ENCODE results near the gene ZNF146.
"Not testable (repeated sequence)": the region's sequence is repeated elsewhere in the genome, so short reads cannot be mapped to it uniquely, and the experiment has no call there.

ZNF146 gene

GRCh38 chr19:36214386-36215275 lies at the start of gene ZNF146, which contains the start of gene ZNF565:
Gene ZNF146, plus strand, starts transcription at chr19:36215106. Its CDS starts 21,335 bp downstream, at chr19:36236441.
Gene ZNF565, minus strand, starts transcription at chr19:36214665. Its CDS starts 12,680 bp downstream, at chr19:36201985.
- TF ChIP-seq GATA1 (IDR thresholded peaks at IDR 0.05; ENCODE audit: low read depth, low read length): peak; percentile 22
- TF ChIP-seq POLR2A (IDR thresholded peaks at IDR 0.05; ENCODE audit: low read length): peak; percentile 93

GRCh38 chr19:36169084-36169760 lies 45.7 kb upstream of the ZNF146 start:
- no peak for TF ChIP-seq POLR2A (IDR thresholded peaks at IDR 0.05; ENCODE audit: low read length)
- no peak for TF ChIP-seq GATA1 (IDR thresholded peaks at IDR 0.05; ENCODE audit: low read depth, low read length)
- no peak for DNase-seq

More at GRCh38 chr19:36214386-36215275, at the start of gene ZNF146, which contains the start of gene ZNF565:
- peak; percentile 98 for DNase-seq

GRCh38 chr19:36172852-36173251 lies 42.1 kb upstream of the ZNF146 start:
- DNase-seq: no peak

GRCh38 chr19:36173846-36174245 lies 41.1 kb upstream of the ZNF146 start:
- DNase-seq: not testable (repeated sequence)

More at GRCh38 chr19:36172852-36173251, 42.1 kb upstream of the ZNF146 start:
- TF ChIP-seq GATA1 (IDR thresholded peaks at IDR 0.05; ENCODE audit: low read depth, low read length) (no peak), POLR2A (IDR thresholded peaks at IDR 0.05; ENCODE audit: low read length) (no peak)

GRCh38 chr19:36179077-36179476 lies 35.8 kb upstream of the ZNF146 start:
- not testable (repeated sequence) for DNase-seq

- DNase-seq: no peak
- TF ChIP-seq GATA1 (IDR thresholded peaks at IDR 0.05; ENCODE audit: low read depth, low read length): no peak
- TF ChIP-seq POLR2A (IDR thresholded peaks at IDR 0.05; ENCODE audit: low read length): no peak
Measured at GRCh38 chr19:36182612-36183244, 32.2 kb upstream of the ZNF146 start.

- no peak for DNase-seq
- no peak for TF ChIP-seq POLR2A (IDR thresholded peaks at IDR 0.05; ENCODE audit: low read length)
Measured at GRCh38 chr19:36183245-36183628, 31.7 kb upstream of the ZNF146 start.

GRCh38 chr19:36186722-36187121 lies 28.2 kb upstream of the ZNF146 start:
- not testable (repeated sequence) for DNase-seq

GRCh38 chr19:36196249-36196648 lies 18.7 kb upstream of the ZNF146 start:
- TF ChIP-seq GATA1 (IDR thresholded peaks at IDR 0.05; ENCODE audit: low read depth, low read length) (no peak), POLR2A (IDR thresholded peaks at IDR 0.05; ENCODE audit: low read length) (no peak)
- DNase-seq: no peak

GRCh38 chr19:36198119-36198518 lies 16.8 kb upstream of the ZNF146 start:
- no peak for DNase-seq
- TF ChIP-seq GATA1 (IDR thresholded peaks at IDR 0.05; ENCODE audit: low read depth, low read length) (no peak), POLR2A (IDR thresholded peaks at IDR 0.05; ENCODE audit: low read length) (no peak)

- TF ChIP-seq POLR2A (IDR thresholded peaks at IDR 0.05; ENCODE audit: low read length) (no peak), GATA1 (IDR thresholded peaks at IDR 0.05; ENCODE audit: low read depth, low read length) (no peak)
- no peak for DNase-seq
Measured at GRCh38 chr19:36201684-36202083, 13.2 kb upstream of the ZNF146 start.

GRCh38 chr19:36203293-36203692 lies 11.6 kb upstream of the ZNF146 start:
- DNase-seq: no peak
- TF ChIP-seq GATA1 (IDR thresholded peaks at IDR 0.05; ENCODE audit: low read depth, low read length) (no peak), POLR2A (IDR thresholded peaks at IDR 0.05; ENCODE audit: low read length) (no peak)

- TF ChIP-seq GATA1 (IDR thresholded peaks at IDR 0.05; ENCODE audit: low read depth, low read length): no peak
- TF ChIP-seq POLR2A (IDR thresholded peaks at IDR 0.05; ENCODE audit: low read length): no peak
- no peak for DNase-seq
Measured at GRCh38 chr19:36207605-36208252, 7.2 kb upstream of the ZNF146 start.

- TF ChIP-seq POLR2A (IDR thresholded peaks at IDR 0.05; ENCODE audit: low read length) (no peak), GATA1 (IDR thresholded peaks at IDR 0.05; ENCODE audit: low read depth, low read length) (no peak)
- no peak for DNase-seq
Measured at GRCh38 chr19:36209372-36209771, 5.5 kb upstream of the ZNF146 start.

All from erythroblast (primary cell).